ENCODE measurements around the gene BZW2. TPM values are rescaled to one million over a fixed set of nuclear protein-coding genes. Genes with fewer than 3 reads are reported as not detected.

Gene BZW2
- total and polyA plus RNA-seq, 2 of the 13 experiments (the other 11 are each of a cell fraction or from before 2014, with no cell fraction given): 21.8 to 95.2 TPM

DNA sequence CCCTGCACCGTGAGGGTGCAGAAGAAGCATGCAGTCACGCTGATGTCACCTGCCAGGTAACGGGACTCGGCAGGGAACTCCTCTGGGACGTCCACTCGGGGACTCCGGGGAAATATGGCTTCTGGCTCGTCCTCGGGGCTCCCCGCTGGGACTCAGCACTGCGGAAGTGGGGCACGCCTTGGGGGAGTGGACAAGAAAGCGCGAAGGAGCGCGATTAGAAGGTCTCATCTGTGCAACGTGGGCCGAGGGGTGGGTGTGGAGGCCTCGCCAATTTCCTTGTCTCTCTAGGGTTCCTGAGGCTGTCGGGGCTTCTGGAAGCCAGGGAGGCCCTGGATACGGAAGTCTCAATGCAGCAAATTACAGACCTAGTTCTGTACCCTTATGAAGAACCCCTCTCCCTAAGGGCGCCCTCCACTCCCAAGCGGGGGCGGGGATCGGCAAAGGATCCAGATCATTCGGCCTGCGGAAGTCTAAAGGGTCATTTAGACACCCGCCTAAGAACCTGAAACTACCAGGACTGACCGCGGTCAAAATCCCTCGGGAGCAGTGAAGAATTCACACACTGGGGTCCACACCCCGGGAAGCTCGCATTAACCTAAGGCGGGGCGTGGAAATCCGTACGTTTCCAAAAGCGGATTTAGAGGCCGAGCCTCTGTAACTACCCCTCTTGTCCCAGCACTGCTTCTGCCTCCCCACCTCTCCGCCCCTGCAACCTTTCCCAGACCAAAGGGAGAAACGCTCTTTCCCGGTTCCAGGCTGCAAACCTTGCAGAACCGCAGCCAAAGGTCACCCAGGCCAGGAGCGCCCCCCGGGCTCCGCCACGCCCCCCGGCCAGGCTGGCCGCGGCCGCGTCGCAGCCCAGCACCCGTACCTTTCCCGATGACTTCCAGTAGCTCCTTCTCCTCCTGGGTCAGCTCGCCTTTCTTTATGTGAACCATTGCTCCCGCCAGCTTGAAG, 1.1 kb upstream of the BZW2 start:
- in situ Hi-C loops (cut with HindIII; ENCODE audit: extremely low pct_ligation_motif_present, low pct_unique_long_range_greater_than_20kb) (no loop called here), intact Hi-C loops (cut with micrococcal nuclease; ENCODE audit: unreplicated experiment) (no loop called here)
- Histone ChIP-seq H3K4me2 (ENCODE audit: low read depth, low read length) (peak overlapping the region; percentile 79), H3K27me3 (ENCODE audit: control insufficient read depth in 1 of 2, insufficient read depth in 2 of 2, low read length in 2 of 2) (no peaks in the 10 kb centered on the region; a peak in 1 of 5 replicates), H3K79me2 (ENCODE audit: insufficient read depth, low read length) (peaks cover 66% of the 10 kb centered on the region), H3K9ac (ENCODE audit: insufficient read depth, low read depth, low read length) (peak overlapping the region; percentile 82), H3K4me3 (replicated peaks in 1 of 3; ENCODE audit: insufficient read depth in 1 of 3, low read depth in 2 of 3, low read length in 3 of 3) (peak overlapping the region; percentile 87 to 92 (median 90)), H4K20me1 (ENCODE audit: insufficient read depth, low read length) (peaks cover 18% of the 10 kb centered on the region; the same call in 1 of the 2 replicates), H3K9me3 (ENCODE audit: low read length) (no peaks in the 10 kb centered on the region), H3K27ac (ENCODE audit: extremely low read length, insufficient read depth, low read length) (peak overlapping the region; percentile 86), H2AFZ (ENCODE audit: low read length) (peak overlapping the region; percentile 89), H3K4me1 (ENCODE audit: insufficient read depth, low read length) (peaks cover 54% of the 10 kb centered on the region), H3K36me3 (replicated peaks in 1 of 2; ENCODE audit: control insufficient read depth in 1 of 2, insufficient read depth in 2 of 2, low read length in 2 of 2) (no peaks in the 10 kb centered on the region; a peak in 2 of 5 replicates)
- ChIA-PET POLR2A (interaction anchor here (0.7 to 1.8 kb wide), 9 partner anchors 8 to 224 kb away, joined by 3 to 8 read pairs (median 4); no protein-coding TSS in a partner anchor), CTCF (ENCODE audit: low intra/inter-chr PET ratio, low total read pairs) (no interaction called here)
- BruUV-seq (replicated peaks): TSS peak; percentile 57
- ATAC-seq: peak; percentile 75
- peak; percentile 9 for DNase-seq (ENCODE audit: low spot score)
- under 1% methylated on average over 32 of the region's 57 CpGs for WGBS (ENCODE audit: low lambda C conversion rate)
- no peak for FAIRE-seq
- TF ChIP-seq PRPF4 (IDR thresholded peaks at IDR 0.05; ENCODE audit: low read depth, low read length, poor library complexity, severe bottlenecking) (no peak), ZNF251 (CRISPR knock-in tag; IDR thresholded peaks at IDR 0.05) (no peak), KDM3A (CRISPR knock-in tag; IDR thresholded peaks at IDR 0.05; ENCODE audit: low read depth) (no peak), NKX3-1 (CRISPR knock-in tag; IDR thresholded peaks at IDR 0.05) (no peak), ZNF496 (CRISPR knock-in tag; IDR thresholded peaks at IDR 0.05; ENCODE audit: insufficient replicate concordance) (no peak), ZNF598 (CRISPR knock-in tag; IDR thresholded peaks at IDR 0.05; ENCODE audit: borderline replicate concordance) (no peak), FOXA3 (CRISPR knock-in tag; IDR thresholded peaks at IDR 0.05) (no peak), SIN3A (IDR thresholded peaks at IDR 0.05; ENCODE audit: borderline replicate concordance, low read depth, low read length) (peak; percentile 86; the same call in 1 of the 2 replicates), NCOA1 (CRISPR knock-in tag; IDR thresholded peaks at IDR 0.05) (no peak), KDM2A (CRISPR knock-in tag; IDR thresholded peaks at IDR 0.05; ENCODE audit: borderline replicate concordance, low read depth) (peak; percentile 40; the same call in 1 of the 2 replicates), ZNF33B (CRISPR knock-in tag; IDR thresholded peaks at IDR 0.05) (no peak; the same call in 1 of the 2 replicates), ZIK1 (CRISPR knock-in tag; IDR thresholded peaks at IDR 0.05; ENCODE audit: borderline replicate concordance, low read depth) (no peak), ZNF704 (CRISPR knock-in tag; IDR thresholded peaks at IDR 0.05; ENCODE audit: borderline replicate concordance) (no peak)
- TF ChIP-seq, protein P1, sequence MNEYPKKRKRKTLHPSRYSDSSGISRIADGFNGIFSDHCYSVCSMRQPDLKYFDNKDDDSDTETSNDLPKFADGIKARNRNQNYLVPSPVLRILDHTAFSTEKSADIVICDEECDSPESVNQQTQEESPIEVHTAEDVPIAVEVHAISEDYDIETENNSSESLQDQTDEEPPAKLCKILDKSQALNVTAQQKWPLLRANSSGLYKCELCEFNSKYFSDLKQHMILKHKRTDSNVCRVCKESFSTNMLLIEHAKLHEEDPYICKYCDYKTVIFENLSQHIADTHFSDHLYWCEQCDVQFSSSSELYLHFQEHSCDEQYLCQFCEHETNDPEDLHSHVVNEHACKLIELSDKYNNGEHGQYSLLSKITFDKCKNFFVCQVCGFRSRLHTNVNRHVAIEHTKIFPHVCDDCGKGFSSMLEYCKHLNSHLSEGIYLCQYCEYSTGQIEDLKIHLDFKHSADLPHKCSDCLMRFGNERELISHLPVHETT (CRISPR knock-in tag; conservative IDR thresholded peaks at IDR 0.05): no peak
- TF ChIP-seq, protein P2, sequence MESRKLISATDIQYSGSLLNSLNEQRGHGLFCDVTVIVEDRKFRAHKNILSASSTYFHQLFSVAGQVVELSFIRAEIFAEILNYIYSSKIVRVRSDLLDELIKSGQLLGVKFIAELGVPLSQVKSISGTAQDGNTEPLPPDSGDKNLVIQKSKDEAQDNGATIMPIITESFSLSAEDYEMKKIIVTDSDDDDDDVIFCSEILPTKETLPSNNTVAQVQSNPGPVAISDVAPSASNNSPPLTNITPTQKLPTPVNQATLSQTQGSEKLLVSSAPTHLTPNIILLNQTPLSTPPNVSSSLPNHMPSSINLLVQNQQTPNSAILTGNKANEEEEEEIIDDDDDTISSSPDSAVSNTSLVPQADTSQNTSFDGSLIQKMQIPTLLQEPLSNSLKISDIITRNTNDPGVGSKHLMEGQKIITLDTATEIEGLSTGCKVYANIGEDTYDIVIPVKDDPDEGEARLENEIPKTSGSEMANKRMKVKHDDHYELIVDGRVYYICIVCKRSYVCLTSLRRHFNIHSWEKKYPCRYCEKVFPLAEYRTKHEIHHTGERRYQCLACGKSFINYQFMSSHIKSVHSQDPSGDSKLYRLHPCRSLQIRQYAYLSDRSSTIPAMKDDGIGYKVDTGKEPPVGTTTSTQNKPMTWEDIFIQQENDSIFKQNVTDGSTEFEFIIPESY (CRISPR knock-in tag; IDR thresholded peaks at IDR 0.05): no peak
- TF ChIP-seq, protein P3, sequence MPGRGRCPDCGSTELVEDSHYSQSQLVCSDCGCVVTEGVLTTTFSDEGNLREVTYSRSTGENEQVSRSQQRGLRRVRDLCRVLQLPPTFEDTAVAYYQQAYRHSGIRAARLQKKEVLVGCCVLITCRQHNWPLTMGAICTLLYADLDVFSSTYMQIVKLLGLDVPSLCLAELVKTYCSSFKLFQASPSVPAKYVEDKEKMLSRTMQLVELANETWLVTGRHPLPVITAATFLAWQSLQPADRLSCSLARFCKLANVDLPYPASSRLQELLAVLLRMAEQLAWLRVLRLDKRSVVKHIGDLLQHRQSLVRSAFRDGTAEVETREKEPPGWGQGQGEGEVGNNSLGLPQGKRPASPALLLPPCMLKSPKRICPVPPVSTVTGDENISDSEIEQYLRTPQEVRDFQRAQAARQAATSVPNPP (CRISPR knock-in tag; IDR thresholded peaks at IDR 0.05): no peak
- TF ChIP-seq, protein P4, sequence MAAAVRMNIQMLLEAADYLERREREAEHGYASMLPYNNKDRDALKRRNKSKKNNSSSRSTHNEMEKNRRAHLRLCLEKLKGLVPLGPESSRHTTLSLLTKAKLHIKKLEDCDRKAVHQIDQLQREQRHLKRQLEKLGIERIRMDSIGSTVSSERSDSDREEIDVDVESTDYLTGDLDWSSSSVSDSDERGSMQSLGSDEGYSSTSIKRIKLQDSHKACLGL (CRISPR knock-in tag; IDR thresholded peaks at IDR 0.05): peak; percentile 66; the same call in 1 of the 2 replicates
